ENCODE data around the gene LRRC37A3. TPM values are rescaled to one million over a fixed set of nuclear protein-coding genes. Genes with fewer than 3 reads are reported as not detected.
A peak's percentile ranks its signal among the peaks of the same experiment; 100 is the strongest.
"Not testable (repeated sequence)": the region's sequence is repeated elsewhere in the genome, so short reads cannot be mapped to it uniquely, and the experiment has no call there.

The LRRC37A3 gene
- total and polyA plus RNA-seq, 2 donors: 7.9 to 8.5 TPM

DNA sequence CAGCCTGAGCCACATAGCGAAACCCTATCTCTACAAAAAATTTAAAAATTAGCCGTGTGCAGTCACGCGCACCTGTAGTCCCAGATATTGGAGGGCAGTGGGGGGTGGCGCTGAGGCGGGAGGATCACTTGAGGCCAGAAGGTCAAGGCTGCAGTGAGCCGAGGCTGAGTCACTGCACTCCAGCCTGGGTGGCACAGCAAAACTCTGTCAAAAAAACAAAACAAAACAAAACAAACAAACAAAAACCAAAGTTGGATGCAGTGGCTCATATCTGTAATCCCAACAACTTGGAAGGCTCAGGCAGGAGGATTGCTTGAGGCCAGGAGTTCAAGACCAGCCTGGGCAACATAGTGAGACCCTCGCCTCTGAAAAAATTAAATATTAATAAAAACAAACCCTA lies 75.4 kb downstream of the LRRC37A3 start:
- not testable (repeated sequence) for H3K27ac ChIP-seq (ENCODE audit: low read depth in 1 of 2, low read length in 1 of 2); H3K36me3 ChIP-seq (ENCODE audit: control insufficient read depth in 2 of 2, insufficient read depth in 2 of 2, low read length in 1 of 2)
- WGBS: 97% methylated on average over 8 of the region's 8 CpGs

DNA sequence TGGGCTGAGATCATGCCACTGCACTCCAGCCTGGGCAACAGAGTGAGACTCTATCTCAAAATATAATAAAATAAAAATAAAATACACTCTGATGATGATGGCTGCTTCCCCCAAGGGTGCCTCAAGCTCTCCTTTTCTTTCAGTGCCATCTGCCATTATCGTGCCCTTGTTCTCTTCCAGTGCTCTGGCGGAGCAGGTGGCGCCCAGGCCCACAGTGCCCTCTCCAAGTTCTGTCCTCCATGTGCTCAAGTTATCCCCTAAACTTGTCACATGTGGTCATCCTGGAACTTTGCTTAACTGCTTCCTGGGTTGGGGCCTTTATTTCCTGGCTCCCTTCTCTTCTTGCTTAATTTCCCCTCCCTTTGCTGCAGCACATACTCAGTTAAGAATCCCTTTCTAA lies 76.4 kb downstream of the LRRC37A3 start:
- 96% methylated on average over 3 of the region's 3 CpGs for WGBS
- not testable (repeated sequence) for H3K27ac ChIP-seq (ENCODE audit: low read depth in 1 of 2, low read length in 1 of 2); H3K4me1 ChIP-seq (ENCODE audit: control insufficient read depth in 2 of 2, insufficient read depth in 2 of 2, low read length in 2 of 2)

More for the DNA sequence above, 75.4 kb downstream of the LRRC37A3 start:
- H3K4me1 ChIP-seq (ENCODE audit: control insufficient read depth in 2 of 2, insufficient read depth in 2 of 2, low read length in 2 of 2); H3K4me3 ChIP-seq (ENCODE audit: low read length in 2 of 2); DNase-seq (ENCODE audit: low read depth in 6 of 9, low spot score in 9 of 9); H3K27me3 ChIP-seq (ENCODE audit: control insufficient read depth in 2 of 2, insufficient read depth in 1 of 2, low read length in 1 of 2); H3K9me3 ChIP-seq (ENCODE audit: control insufficient read depth in 2 of 2, insufficient read depth in 1 of 2, low read length in 1 of 2): not testable (repeated sequence)

GRCh38 chr17:64840960-64841359 lies 78.3 kb downstream of the LRRC37A3 start:
- 41% methylated on average over 2 of the region's 2 CpGs for WGBS
- not testable (repeated sequence) for H3K27ac ChIP-seq (ENCODE audit: low read depth in 1 of 2, low read length in 1 of 2); H3K36me3 ChIP-seq (ENCODE audit: control insufficient read depth in 2 of 2, insufficient read depth in 2 of 2, low read length in 1 of 2); DNase-seq (ENCODE audit: low read depth in 6 of 9, low spot score in 9 of 9); H3K4me1 ChIP-seq (ENCODE audit: control insufficient read depth in 2 of 2, insufficient read depth in 2 of 2, low read length in 2 of 2); H3K9me3 ChIP-seq (ENCODE audit: control insufficient read depth in 2 of 2, insufficient read depth in 1 of 2, low read length in 1 of 2); H3K4me3 ChIP-seq (ENCODE audit: low read length in 2 of 2); H3K27me3 ChIP-seq (ENCODE audit: control insufficient read depth in 2 of 2, insufficient read depth in 1 of 2, low read length in 1 of 2)

More for the DNA sequence above, 76.4 kb downstream of the LRRC37A3 start:
- H3K9me3 ChIP-seq (ENCODE audit: control insufficient read depth in 2 of 2, insufficient read depth in 1 of 2, low read length in 1 of 2); H3K36me3 ChIP-seq (ENCODE audit: control insufficient read depth in 2 of 2, insufficient read depth in 2 of 2, low read length in 1 of 2); DNase-seq (ENCODE audit: low read depth in 6 of 9, low spot score in 9 of 9); H3K27me3 ChIP-seq (ENCODE audit: control insufficient read depth in 2 of 2, insufficient read depth in 1 of 2, low read length in 1 of 2); H3K4me3 ChIP-seq (ENCODE audit: low read length in 2 of 2): not testable (repeated sequence)

GRCh38 chr17:64838513-64838912 lies 80.8 kb downstream of the LRRC37A3 start:
- H3K4me3 ChIP-seq (ENCODE audit: low read length in 2 of 2); H3K27ac ChIP-seq (ENCODE audit: low read depth in 1 of 2, low read length in 1 of 2); DNase-seq (ENCODE audit: low read depth in 6 of 9, low spot score in 9 of 9); H3K27me3 ChIP-seq (ENCODE audit: control insufficient read depth in 2 of 2, insufficient read depth in 1 of 2, low read length in 1 of 2); H3K4me1 ChIP-seq (ENCODE audit: control insufficient read depth in 2 of 2, insufficient read depth in 2 of 2, low read length in 2 of 2); H3K36me3 ChIP-seq (ENCODE audit: control insufficient read depth in 2 of 2, insufficient read depth in 2 of 2, low read length in 1 of 2); H3K9me3 ChIP-seq (ENCODE audit: control insufficient read depth in 2 of 2, insufficient read depth in 1 of 2, low read length in 1 of 2): not testable (repeated sequence)
- WGBS: 97% methylated on average over 5 of the region's 5 CpGs

GRCh38 chr17:64837018-64837761 lies 82.1 kb downstream of the LRRC37A3 start:
- H3K27me3 ChIP-seq (ENCODE audit: control insufficient read depth in 2 of 2, insufficient read depth in 1 of 2, low read length in 1 of 2); H3K4me1 ChIP-seq (ENCODE audit: control insufficient read depth in 2 of 2, insufficient read depth in 2 of 2, low read length in 2 of 2); H3K36me3 ChIP-seq (ENCODE audit: control insufficient read depth in 2 of 2, insufficient read depth in 2 of 2, low read length in 1 of 2); H3K9me3 ChIP-seq (ENCODE audit: control insufficient read depth in 2 of 2, insufficient read depth in 1 of 2, low read length in 1 of 2): not testable (repeated sequence)
- Histone ChIP-seq H3K4me3 (ENCODE audit: low read length in 2 of 2) (peak overlapping the region; percentile 60 to 61), H3K27ac (ENCODE audit: low read depth in 1 of 2, low read length in 1 of 2) (peak overlapping the region; percentile 86 to 89)
- WGBS: under 1% methylated on average over 54 of the region's 56 CpGs
- DNase-seq (ENCODE audit: low read depth in 6 of 9, low spot score in 9 of 9): peak; percentile 21 to 88 (median 70)

GRCh38 chr17:64836623-64837017 lies 82.7 kb downstream of the LRRC37A3 start:
- not testable (repeated sequence) for H3K27me3 ChIP-seq (ENCODE audit: control insufficient read depth in 2 of 2, insufficient read depth in 1 of 2, low read length in 1 of 2); H3K9me3 ChIP-seq (ENCODE audit: control insufficient read depth in 2 of 2, insufficient read depth in 1 of 2, low read length in 1 of 2); H3K36me3 ChIP-seq (ENCODE audit: control insufficient read depth in 2 of 2, insufficient read depth in 2 of 2, low read length in 1 of 2); H3K4me1 ChIP-seq (ENCODE audit: control insufficient read depth in 2 of 2, insufficient read depth in 2 of 2, low read length in 2 of 2)
- DNase-seq (ENCODE audit: low read depth in 6 of 9, low spot score in 9 of 9): peak in 2 of 9 donors; percentile 13 to 30
- Histone ChIP-seq H3K4me3 (ENCODE audit: low read length in 2 of 2) (peak overlapping the region; percentile 60 to 61), H3K27ac (ENCODE audit: low read depth in 1 of 2, low read length in 1 of 2) (peak overlapping the region; percentile 42 to 71)
- 1% methylated on average over 27 of the region's 32 CpGs for WGBS

GRCh38 chr17:64834060-64834459 lies 85.2 kb downstream of the LRRC37A3 start:
- not testable (repeated sequence) for H3K36me3 ChIP-seq (ENCODE audit: control insufficient read depth in 2 of 2, insufficient read depth in 2 of 2, low read length in 1 of 2); H3K4me3 ChIP-seq (ENCODE audit: low read length in 2 of 2); H3K27me3 ChIP-seq (ENCODE audit: control insufficient read depth in 2 of 2, insufficient read depth in 1 of 2, low read length in 1 of 2); H3K4me1 ChIP-seq (ENCODE audit: control insufficient read depth in 2 of 2, insufficient read depth in 2 of 2, low read length in 2 of 2); DNase-seq (ENCODE audit: low read depth in 6 of 9, low spot score in 9 of 9); H3K27ac ChIP-seq (ENCODE audit: low read depth in 1 of 2, low read length in 1 of 2); H3K9me3 ChIP-seq (ENCODE audit: control insufficient read depth in 2 of 2, insufficient read depth in 1 of 2, low read length in 1 of 2)
- WGBS: 93% methylated on average over 3 of the region's 3 CpGs

GRCh38 chr17:64830631-64831040 lies 88.6 kb downstream of the LRRC37A3 start:
- H3K27ac ChIP-seq (ENCODE audit: low read depth in 1 of 2, low read length in 1 of 2); H3K36me3 ChIP-seq (ENCODE audit: control insufficient read depth in 2 of 2, insufficient read depth in 2 of 2, low read length in 1 of 2); DNase-seq (ENCODE audit: low read depth in 6 of 9, low spot score in 9 of 9); H3K9me3 ChIP-seq (ENCODE audit: control insufficient read depth in 2 of 2, insufficient read depth in 1 of 2, low read length in 1 of 2); H3K27me3 ChIP-seq (ENCODE audit: control insufficient read depth in 2 of 2, insufficient read depth in 1 of 2, low read length in 1 of 2); H3K4me3 ChIP-seq (ENCODE audit: low read length in 2 of 2); H3K4me1 ChIP-seq (ENCODE audit: control insufficient read depth in 2 of 2, insufficient read depth in 2 of 2, low read length in 2 of 2): not testable (repeated sequence)
- WGBS: 100% methylated on average over 1 of the region's 1 CpG

DNA sequence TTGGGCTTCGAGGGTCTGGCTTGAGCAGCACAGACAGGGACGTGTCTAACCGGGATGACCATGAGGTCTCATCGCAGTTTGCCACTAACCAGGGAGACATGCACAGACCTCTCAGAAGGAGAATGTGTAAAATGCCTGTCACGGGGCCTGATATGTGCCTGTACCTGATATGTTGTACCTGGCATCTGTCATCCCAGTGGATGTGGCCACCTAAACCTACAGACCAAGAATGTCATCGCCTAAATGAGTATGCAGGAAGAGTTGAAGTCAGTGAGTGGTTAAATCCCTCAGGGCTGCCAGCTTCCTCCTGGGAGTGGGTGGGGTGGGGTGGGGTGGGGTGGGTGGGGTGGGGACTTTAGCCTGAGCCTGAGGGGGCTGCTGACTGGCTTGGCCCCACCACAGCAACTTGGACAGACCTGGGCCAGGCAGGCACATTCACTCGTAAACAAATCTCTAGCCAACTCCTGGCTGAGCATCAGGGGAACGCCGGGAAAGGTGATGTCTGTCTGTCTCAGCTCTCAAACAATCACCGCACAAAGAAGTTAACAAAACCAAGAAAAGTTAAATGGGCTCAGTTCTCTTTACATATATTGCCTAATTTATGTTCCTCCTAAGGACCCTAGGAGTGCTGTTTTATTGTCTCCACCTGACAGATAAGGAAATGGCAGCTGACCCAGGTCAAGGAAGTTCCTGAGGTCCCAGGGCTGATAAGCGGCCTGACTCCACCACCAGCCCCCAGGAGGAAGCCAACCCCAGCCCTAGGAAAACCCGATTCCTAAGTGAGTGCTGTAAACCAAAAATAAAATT lies 89.3 kb downstream of the LRRC37A3 start:
- DNase-seq (ENCODE audit: low read depth in 6 of 9, low spot score in 9 of 9); H3K27ac ChIP-seq (ENCODE audit: low read depth in 1 of 2, low read length in 1 of 2): not testable (repeated sequence)
- WGBS: 77% methylated on average over 12 of the region's 12 CpGs

More for the DNA sequence above, 89.3 kb downstream of the LRRC37A3 start:
- H3K36me3 ChIP-seq (ENCODE audit: control insufficient read depth in 2 of 2, insufficient read depth in 2 of 2, low read length in 1 of 2); H3K27me3 ChIP-seq (ENCODE audit: control insufficient read depth in 2 of 2, insufficient read depth in 1 of 2, low read length in 1 of 2); H3K9me3 ChIP-seq (ENCODE audit: control insufficient read depth in 2 of 2, insufficient read depth in 1 of 2, low read length in 1 of 2); H3K4me1 ChIP-seq (ENCODE audit: control insufficient read depth in 2 of 2, insufficient read depth in 2 of 2, low read length in 2 of 2); H3K4me3 ChIP-seq (ENCODE audit: low read length in 2 of 2): not testable (repeated sequence)

All from thymus (tissue), 11 donors.